NCI-H524 treated with DMSO at 0.1 percent for 48 hours (cell line): ENCODE data around the gene EPHA2.

Experiments used
- DNase-seq: peaks from one replicate; lab custom pipeline; 2025; lab: John Stamatoyannopoulos, UW

The EPHA2 gene

DNA sequence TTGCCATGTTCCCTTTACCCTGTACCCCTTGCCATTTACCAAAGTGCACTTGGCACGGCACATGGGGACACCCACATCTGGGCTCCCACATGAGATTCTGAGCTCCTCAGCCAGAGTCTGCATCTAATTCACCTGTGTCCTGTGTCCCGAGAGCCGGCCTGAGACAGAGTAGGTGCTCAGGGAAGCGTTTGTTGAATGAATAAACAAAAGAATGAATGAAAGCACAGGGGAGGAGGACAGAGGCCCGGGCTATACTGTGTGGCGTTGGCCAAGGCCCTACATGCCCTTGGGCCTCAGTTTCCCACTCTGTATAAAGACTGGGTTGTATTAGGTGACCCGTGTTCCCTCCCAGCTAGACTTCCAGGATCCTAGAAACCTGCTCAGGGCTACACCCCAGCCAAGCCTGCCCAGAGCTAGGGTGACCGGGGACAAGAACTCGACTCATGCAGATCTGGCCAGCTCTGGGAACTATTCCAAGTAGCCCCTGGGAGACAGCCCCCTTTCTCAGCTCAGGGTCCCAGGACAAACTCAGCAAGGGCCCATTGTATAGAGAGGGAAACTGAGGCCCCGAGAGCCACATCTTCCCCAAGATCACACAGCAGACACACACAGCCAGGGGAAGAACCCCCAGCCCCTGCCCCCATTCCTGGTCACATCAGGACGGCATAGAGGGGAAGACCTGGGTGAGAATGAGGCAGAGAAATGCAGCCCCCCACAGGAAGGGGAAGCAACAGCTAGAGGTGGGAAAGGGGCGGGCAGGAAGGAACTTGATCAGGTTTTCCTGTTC, 6.0 kb downstream of the EPHA2 start:
- no peak for DNase-seq

DNA sequence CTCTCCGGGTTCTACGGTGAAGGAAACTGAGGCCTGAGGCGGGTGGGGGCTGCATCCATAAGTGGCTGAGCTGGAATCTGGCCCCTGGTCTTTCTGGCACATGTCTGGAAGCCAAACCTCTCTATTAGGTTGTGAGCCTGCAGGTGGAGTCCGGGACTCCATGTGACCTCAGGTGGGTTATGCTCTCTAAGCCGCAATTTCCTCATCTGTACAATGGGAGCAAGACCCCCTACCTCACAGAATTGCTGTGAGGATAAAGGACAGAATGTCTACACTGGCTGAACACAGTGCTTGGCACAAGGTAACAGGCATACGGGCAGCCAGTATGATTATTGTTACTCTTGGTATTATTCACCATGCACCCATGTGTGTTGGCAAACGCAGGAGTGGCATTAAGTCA, 6.7 kb downstream of the EPHA2 start:
- DNase-seq = no peak

DNA sequence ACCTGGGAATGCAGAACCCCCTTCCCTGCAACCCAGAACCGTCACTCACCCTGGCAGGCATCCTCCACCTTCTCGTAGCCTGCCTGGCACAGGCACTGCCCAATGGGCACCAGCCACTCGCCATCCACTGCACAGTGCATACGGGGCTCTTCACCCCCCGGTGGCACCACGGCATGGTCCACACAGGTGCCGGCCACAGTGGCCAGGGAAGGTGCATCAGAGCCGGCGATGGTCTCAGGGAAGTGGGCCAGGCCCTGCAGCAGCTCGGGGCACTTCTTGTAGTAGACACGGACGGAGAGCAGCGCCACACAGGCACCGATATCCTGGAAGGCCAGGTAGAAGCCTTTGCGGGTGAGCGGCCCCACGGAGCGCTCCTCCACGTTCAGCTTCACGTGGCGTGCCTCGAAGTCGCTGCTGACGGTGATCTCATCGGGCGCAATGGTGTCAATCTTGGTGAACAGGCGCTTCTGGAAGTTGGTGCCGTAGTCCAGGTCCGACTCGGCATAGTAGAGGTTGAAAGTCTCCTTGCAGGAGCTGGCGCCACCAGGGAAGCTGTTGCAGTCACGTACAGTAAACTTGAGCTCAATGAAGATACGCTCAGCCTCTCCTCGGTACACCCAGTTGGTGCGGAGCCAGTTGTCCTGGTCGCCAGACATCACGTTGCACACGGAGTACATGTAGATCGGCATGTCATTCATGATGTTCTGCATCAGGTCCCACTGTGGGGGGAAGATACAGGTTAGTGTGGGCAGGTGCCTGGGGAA, 7.4 kb downstream of the EPHA2 start:
- DNase-seq = no peak

DNA sequence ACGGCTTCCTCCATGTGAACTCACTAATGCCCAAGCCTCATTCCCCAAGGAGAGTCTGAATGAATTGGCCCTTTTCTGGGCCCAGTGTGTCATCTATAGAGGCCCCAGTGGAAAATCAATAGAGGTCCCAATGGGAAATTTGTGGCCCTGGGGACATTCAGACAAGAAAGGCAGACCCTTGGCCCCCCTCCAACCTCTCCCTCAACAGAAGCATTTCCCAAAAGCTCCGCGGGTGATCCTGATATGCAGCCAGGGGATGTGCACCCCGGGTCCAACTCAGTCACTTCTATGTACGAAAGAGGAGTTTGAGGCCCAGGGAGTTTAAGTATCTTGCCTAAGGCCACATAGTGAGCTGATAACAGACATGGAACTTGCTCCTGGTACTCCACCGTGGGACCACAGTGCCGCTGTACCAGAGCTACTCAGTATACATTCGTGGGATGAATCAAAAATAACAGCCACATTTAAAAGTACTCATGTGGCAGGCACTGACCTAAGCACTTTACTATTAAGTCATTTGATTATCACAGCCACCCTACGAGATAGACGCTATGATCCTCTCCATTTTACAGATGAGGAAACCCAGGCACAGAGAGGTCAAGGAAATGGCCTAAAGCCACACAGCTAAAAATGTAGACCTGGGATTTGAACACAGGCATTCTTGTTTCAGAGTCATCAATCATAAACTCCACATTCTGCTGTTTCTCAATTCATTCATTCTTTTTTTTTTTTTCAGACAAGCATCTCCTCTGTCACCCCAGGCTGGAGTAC, 8.5 kb downstream of the EPHA2 start:
- no peak for DNase-seq

DNA sequence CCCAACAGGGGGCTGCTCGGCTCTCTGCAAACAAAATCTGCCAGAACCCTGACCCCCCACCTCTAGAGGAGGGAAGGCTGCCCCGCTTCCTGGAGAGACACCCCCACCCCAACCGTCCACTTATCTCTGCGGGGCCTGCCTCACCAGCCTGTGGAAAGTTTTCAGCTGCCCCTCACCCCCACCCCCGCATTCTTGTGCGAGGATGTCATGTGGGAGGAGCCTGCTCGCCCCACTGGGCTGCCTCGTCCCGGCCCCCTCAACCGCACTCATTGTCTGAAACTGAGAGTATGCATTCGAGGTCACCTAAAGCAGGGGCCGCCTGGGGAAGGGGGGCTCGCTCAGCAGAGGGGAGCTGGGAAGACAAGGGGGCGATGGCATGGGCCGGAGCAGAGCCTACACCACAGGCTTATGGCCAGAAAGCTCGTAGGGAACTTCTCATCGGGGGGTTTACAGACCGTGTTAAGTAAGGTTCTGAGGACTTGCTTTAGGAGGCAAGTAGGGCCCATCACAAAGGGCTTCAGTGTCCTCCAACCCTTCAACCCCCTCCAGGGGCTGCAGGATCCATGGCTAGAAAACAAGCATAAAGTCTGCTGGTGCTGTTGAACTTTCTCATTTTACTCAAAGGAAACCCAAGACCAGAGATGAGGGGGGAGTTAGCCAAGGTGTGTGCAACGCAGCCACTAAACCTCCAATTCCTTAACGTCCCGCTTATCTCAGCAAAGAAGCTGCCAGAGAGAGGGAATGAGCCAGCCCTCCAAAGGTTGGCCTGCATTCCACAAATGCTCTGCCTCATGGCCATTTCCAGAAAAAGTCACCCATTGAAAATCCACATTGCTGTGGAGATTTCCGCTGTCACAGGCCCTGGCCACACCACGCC, 9.4 kb downstream of the EPHA2 start:
- no peak for DNase-seq

DNA sequence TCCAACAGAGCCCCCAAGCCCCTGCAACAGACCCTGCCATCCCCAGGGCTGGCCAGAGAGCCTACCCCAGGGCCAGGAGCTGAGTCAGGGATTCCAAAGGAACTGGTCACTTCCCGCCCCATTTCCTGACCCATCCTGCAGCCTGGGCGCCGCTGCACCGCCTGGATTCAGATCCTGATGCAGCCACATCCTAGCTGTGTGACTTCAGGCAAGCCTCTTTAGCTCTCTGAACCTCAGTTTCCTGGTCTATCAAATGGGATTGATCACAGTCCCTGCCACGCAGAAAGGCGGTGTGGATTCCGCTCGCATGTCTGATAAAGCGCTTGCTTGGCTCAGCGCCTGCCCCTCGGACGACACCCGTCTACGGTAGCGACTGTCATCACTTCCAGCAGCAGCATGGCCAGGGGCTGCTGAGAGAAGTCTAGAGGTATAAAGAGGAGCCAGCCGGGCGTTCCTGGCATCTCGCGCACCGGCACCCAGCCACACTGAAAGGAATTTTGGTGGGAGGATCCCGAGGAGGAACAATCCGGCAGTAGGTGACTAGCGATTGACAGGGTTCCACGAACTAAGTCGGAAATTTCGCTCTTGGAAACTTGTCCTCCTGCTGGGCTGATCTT, 10.1 kb downstream of the EPHA2 start:
- DNase-seq = no peak

DNA sequence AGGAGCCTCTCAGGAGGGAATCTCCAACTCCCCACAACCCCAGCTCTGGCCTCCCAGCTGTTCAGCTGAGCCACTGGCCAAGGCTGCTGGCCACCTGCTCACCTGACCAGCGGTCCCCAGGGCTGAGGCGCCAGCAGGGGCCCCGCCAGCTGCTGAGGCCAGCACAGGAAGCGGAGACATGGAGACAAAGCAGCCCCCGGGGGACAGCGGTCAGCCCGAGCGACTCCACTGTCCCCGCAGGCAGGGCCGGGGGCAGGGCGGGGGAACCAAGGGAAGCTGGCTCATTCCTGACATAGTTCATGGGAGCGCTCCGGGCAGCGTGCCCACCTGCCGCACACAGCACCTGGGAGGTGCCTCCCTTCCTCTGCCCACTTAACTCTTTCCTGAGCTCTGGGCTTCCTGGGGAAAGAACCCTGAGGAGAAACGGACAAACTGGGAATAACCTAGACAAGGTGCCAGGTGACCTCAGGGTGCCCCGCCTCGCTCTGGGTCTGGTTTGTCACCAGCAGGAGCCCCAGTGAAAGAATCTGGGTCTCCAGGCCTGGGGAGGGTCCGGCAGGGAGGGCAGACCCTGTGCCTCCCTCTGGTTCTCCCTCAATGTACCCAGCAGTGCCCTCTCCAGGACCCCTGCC, 10.7 kb downstream of the EPHA2 start:
- DNase-seq = no peak

DNA sequence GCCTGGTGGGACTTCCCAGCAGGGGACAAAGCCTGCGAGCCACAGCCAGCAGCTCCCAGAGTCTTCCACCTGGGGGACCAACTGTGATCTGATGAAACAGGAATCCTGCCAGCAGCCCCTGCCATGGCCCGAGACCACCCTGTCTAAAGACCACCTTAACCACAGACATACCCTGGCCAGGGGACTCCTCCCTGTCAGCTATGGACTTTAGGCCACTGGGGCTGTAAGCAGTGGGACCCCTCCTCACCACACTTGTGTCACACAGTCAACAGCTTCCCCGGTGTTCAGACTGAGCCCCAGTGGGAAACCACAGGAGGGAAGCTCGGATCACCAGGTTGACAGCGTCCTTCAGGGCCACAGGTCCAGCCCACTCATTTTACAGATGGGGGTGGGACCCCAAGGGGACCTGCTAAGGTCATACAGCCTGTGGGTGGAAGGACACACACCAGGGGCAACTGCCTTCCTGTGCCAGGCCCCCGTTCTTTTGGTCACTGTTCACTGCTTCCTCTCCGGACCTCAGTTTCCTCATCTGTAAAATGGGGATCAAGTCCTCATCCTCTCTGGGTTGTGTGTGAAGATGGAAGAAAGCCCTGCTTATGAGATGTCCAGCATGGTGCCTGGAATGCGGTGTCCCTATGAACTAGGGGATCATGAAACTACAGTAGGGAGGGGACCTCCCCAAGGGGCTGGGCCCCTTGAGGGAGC, 11.4 kb downstream of the EPHA2 start:
- DNase-seq = no peak

DNA sequence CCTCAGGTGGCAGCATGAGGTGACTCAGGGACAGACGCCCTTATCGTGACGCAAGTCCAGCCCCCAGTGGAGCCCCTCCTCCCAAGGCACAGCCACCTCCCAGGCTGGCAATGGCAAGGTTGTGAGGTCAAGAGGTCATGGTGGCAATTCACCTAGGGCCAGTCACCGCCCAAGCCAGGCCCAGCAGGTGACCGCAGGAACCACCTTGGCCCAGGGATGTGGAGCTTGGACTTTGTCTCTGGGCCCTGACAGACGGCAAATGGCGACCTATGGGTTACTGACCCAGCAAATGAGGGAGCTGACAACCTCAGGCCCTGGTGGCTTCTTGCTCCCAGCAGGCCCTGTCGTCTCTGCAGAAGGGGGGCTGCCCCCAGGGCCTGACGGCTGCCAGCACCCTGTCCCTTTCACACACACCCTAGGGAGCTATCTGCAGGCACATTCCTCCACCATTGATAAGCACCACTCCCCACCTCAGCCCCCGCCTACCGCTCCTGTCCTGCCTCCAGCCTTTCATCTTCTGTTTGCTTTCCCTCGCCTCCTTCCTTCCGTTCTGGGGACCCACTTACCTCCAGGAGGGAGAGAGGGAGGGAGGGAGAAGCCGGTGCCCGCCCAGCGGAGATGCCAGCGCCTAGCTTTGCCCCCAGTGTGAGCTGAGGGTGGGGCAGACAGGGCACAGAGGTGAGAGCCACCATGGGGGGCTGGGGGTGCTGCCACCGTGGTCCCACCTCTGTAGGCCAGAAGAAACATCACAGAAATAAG, 12.1 kb downstream of the EPHA2 start:
- DNase-seq = no peak

DNA sequence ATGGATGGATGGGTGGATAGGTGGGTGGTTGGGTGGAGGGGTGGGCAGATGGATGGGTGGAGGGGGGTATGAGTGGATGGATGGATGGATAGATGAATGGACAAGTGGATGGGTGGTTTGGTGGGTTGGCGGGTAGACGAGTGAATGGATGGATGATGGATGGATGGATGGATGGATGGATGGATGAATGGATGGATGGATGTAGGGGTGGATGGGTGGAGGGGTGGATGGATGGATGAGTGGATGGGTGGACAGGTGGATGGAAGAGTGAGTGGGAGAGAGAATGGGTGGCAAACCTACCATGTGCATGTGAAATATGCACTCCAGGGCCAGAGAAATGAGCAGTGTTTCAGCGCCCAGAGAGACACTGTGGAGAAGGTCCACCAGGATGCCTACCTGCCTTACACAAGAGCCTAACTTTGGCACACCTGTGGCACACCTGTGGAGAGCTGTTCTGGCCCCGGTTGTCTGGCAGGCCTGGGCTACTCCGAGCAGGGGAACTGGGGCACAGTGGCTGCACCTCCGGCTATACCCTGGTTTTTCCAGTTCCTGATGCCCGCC, 12.8 kb downstream of the EPHA2 start:
- DNase-seq = no peak

DNA sequence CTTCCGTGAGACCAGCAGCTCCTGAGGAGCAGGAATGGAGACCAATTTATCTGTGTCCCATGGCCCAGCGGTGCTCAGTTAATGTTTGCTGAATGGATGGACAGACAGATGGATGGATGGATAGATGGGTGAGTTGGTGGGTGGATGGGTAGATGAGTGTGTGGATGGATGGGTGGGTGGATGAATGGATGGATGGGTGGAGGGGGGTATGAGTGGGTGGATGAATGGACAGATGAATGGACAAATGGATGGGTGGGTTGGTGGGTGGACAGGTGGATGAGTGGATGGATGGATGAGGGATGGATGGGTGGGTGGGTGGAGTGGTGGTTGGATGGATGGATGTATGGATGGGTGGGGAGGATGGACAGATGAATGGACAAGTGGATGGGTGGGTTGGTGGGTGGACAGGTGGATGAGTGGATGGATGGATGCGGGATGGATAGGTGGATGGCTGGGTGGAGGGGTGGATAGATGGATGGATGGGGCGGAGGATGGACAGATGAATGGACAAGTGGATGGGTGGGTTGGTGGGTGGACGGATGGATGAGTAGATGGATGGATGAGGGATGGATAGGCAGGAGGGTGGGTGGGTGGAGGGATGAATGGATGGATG, 13.4 kb downstream of the EPHA2 start:
- no peak for DNase-seq

DNA sequence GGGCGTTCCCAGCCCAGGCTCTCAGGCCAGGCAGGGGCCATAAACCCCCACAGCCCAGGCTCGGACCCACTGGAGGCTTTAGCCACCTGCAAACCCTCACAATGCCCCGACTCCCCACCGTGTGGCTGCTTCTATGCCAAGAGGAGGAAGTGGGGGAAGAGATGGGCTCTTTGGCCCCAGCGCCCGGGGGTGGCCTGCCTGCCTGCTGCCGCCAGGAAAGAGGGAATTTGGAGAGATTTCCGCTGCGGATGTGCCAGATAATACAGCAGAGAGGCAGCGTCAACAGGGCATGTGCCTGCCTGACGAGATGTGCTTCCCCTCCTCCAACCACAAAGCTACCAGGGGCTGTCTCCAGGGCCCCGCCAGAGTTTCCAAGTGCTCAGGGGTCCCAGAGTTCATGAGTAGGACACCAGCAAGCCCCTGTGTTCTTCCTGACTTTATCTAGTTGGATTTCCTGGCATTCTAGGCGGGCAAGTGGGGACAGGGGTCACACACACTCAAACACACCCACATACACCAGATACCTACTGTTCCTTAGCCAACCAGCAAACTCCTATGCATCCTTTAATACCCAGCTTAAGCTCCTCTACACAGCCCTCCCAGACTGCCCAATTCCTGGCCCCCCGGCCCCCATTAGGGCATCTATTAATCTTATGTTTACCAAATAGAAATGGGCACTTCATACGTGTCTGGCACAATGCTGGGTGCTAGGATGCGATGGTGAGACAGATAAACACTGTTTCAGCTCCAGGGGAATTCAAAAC, 14.1 kb downstream of the EPHA2 start:
- no peak for DNase-seq

DNA sequence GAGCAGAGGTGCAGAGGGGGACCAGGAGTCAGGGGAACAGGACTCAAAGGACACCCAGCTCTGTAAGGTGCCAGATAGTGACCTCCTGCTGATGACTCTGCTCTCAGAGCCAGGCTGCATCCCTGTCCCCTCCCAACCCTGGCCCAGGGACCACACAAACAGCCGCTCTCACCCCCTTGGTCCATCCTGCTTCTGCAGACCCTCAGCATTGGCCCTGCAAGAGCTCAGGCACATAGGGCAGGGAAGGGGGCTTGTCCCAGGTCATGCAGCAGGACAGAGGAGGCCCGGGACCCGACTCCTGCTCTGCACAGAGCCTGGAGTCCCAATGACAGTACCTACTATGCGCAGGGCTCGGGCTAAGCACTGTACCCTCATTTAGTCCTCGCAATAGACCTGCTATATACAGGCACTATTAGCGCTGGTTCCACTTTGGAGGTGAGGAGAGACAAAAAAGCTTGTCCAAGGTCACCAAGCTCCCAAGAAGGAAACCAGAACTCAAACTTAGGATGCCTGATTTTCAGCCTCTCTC, 15.7 kb downstream of the EPHA2 start:
- no peak for DNase-seq

DNA sequence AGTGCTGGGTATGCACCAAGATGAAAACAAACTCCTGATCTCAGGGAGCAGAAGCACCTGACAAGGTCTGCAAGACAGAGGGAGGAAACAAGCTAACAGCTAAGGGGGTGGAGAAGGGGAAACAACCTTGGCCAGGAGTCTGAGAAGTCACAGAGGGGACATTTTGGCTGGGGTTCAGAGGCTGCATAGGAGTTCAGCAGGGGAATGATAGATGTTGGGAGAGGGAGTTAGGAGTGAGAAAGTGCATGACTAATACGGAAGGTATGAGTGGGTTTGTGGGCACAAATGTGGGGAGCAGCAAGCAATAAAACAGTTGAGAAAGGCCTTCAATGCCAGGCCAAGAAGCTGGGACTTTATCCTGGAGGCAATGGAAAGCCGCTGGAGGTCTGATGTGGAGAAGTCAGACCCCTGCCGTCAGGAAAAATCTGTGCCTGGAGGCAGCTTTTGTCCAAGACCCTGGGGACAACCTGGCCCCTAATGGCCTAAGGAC, 16.4 kb downstream of the EPHA2 start:
- DNase-seq = no peak

DNA sequence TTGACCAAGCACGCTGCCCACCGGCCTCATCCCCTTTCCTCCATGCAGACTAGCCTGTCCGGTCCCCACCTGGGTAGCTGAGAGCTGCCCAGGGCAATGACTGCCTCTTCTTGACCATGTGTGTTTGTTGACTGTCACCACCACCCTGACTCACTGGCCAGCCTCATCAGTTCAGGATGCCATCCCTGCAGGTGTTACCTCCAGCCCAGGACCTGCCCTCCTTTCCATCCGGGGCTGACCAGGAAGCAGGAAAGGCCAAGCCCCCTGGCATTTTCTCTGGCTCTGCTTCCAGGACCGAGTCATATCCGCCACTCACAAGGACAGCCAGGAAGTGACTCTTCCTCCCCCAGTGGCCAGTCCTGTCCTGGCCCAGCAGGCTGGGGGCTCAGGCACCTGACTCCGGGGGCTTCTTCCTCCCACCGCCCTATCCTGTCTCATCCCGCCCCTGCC, 17.1 kb downstream of the EPHA2 start:
- DNase-seq = no peak

DNA sequence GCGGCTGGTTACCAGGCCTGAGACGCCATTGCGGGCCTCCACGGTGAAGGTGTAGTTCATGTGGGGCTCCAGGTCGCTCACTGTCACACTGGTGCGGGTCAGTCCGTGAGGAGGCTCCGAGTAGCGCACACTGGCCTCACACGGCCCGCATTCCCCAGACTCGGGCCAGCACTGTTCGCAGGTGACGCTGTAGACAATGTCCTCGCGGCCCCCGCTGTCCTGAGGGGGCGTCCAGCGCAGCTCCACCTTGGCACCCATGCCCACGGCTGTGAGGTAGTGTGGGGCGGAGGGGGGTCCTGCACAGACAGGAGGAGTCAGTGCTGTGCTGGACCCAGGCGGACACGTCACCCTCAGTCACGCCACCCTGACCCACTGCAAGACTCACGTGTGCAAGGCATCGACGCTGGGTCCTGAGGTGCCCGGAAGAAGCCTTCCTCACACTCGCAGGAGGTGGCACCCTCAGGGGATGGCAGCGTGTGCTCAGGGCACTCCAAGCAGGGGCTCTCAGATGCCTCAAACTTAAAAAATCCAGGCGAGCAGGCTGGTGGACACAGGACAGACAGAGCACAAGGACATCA, 17.9 kb downstream of the EPHA2 start:
- no peak for DNase-seq

DNA sequence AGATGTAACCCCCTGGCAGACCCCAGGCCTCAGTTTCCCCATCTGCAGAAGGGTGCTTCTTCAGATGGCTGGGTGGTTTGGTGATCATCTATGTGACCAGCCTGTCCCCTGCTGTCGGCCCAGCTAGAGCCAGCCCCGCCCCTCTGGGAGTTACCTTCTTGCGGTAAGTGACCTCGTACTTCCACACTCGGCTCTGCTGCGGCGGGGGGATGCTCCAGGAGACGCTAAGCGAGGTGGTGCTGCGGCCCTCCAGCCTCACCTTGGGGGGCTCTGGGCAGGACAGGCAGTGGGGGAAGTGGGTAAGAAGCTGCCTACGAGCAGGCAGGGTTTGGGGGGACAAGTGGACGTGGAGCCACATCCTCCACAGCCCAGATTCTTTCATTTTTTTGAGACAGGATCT, 20.4 kb downstream of the EPHA2 start:
- DNase-seq = no peak
